ENCODE results near the gene WNT4.

WNT4 gene

GRCh38 chr1:22188436-22188835 lies 45.5 kb upstream of the WNT4 start:
- TF ChIP-seq ESRRG (CRISPR knock-in tag; IDR thresholded peaks at IDR 0.05): no peak
- no peak for TF ChIP-seq BACH2 (CRISPR knock-in tag; IDR thresholded peaks at IDR 0.05; ENCODE audit: borderline replicate concordance)
- TF ChIP-seq ZNF8 (CRISPR knock-in tag; IDR thresholded peaks at IDR 0.05): no peak
- TF ChIP-seq TCF4 (CRISPR knock-in tag; IDR thresholded peaks at IDR 0.05; ENCODE audit: borderline replicate concordance): no peak
- TF ChIP-seq ZFP3 (CRISPR knock-in tag; IDR thresholded peaks at IDR 0.05): peak; percentile 76
- TF ChIP-seq PATZ1 (CRISPR knock-in tag; IDR thresholded peaks at IDR 0.05; ENCODE audit: borderline replicate concordance): no peak
- ATAC-seq: no peak

- ATAC-seq: no peak
- TF ChIP-seq ISL1 (CRISPR knock-in tag; IDR thresholded peaks at IDR 0.05): no peak
- TF ChIP-seq ZC3H10 (CRISPR knock-in tag; IDR thresholded peaks at IDR 0.05): no peak
- TF ChIP-seq ZNF70 (CRISPR knock-in tag; IDR thresholded peaks at IDR 0.05): no peak
- TF ChIP-seq ZFP30 (CRISPR knock-in tag; IDR thresholded peaks at IDR 0.05): no peak
- TF ChIP-seq TOX (CRISPR knock-in tag; IDR thresholded peaks at IDR 0.05; ENCODE audit: borderline replicate concordance): no peak
- no peak for TF ChIP-seq SNAI2 (CRISPR knock-in tag; IDR thresholded peaks at IDR 0.05)
- TF ChIP-seq PATZ1 (CRISPR knock-in tag; IDR thresholded peaks at IDR 0.05; ENCODE audit: borderline replicate concordance): no peak
- no peak for TF ChIP-seq POU6F1 (CRISPR knock-in tag; IDR thresholded peaks at IDR 0.05; ENCODE audit: borderline replicate concordance, low read depth)
These were observed 43.4 kb upstream of the WNT4 start for GRCh38 chr1:22186311-22186710.

GRCh38 chr1:22184892-22185612 lies 42.2 kb upstream of the WNT4 start:
- TF ChIP-seq PATZ1 (CRISPR knock-in tag; IDR thresholded peaks at IDR 0.05; ENCODE audit: borderline replicate concordance) (no peak), SNAI2 (CRISPR knock-in tag; IDR thresholded peaks at IDR 0.05) (no peak), BACH2 (CRISPR knock-in tag; IDR thresholded peaks at IDR 0.05; ENCODE audit: borderline replicate concordance) (no peak), ARNTL (CRISPR knock-in tag; IDR thresholded peaks at IDR 0.05; ENCODE audit: borderline replicate concordance, low read depth) (no peak)
- no peak for ATAC-seq

GRCh38 chr1:22184454-22184853 lies 41.6 kb upstream of the WNT4 start:
- TF ChIP-seq TSHZ2 (CRISPR knock-in tag; IDR thresholded peaks at IDR 0.05): no peak
- no peak for ATAC-seq

- no peak for ATAC-seq
- TF ChIP-seq ZC3H10 (CRISPR knock-in tag; IDR thresholded peaks at IDR 0.05): no peak
- no peak for TF ChIP-seq TSHZ2 (CRISPR knock-in tag; IDR thresholded peaks at IDR 0.05)
- no peak for TF ChIP-seq ZNF565 (CRISPR knock-in tag; conservative IDR thresholded peaks at IDR 0.05; ENCODE audit: low read depth)
- TF ChIP-seq POU6F1 (CRISPR knock-in tag; IDR thresholded peaks at IDR 0.05; ENCODE audit: borderline replicate concordance, low read depth): no peak
- no peak for TF ChIP-seq CSDC2 (CRISPR knock-in tag; IDR thresholded peaks at IDR 0.05)
These were observed 39.8 kb upstream of the WNT4 start for GRCh38 chr1:22182715-22183114.

Measured in SK-N-SH treated with all-trans-retinoic acid at 6 μM for 48 hours (cell line).